ENCODE measurements around the gene GGACT. TPM values are rescaled to one million over a fixed set of nuclear protein-coding genes. Genes with fewer than 3 reads are reported as not detected.
"Not testable (repeated sequence)": the region's sequence is repeated elsewhere in the genome, so short reads cannot be mapped to it uniquely, and the experiment has no call there.

GGACT gene
- total RNA-seq, 1 experiment from 2014 or later: 2.6 TPM

- Mint-ChIP-seq H3K36me3 (ENCODE audit: insufficient read depth, unreplicated experiment) (no peaks in the 10 kb centered on the region), H3K4me3 (ENCODE audit: low read depth, unreplicated experiment) (no peak overlapping the region), H3K27me3 (ENCODE audit: unreplicated experiment) (no peaks in the 10 kb centered on the region), H3K27ac (ENCODE audit: unreplicated experiment) (no peak overlapping the region), H3K4me1 (ENCODE audit: low read depth, unreplicated experiment) (no peaks in the 10 kb centered on the region), H3K9me3 (ENCODE audit: low read depth, unreplicated experiment) (no peaks in the 10 kb centered on the region)
- BruUV-seq (replicated peaks): no TSS peak
- CTCF ChIA-PET: no interaction called here
- TF ChIP-seq, protein P1, sequence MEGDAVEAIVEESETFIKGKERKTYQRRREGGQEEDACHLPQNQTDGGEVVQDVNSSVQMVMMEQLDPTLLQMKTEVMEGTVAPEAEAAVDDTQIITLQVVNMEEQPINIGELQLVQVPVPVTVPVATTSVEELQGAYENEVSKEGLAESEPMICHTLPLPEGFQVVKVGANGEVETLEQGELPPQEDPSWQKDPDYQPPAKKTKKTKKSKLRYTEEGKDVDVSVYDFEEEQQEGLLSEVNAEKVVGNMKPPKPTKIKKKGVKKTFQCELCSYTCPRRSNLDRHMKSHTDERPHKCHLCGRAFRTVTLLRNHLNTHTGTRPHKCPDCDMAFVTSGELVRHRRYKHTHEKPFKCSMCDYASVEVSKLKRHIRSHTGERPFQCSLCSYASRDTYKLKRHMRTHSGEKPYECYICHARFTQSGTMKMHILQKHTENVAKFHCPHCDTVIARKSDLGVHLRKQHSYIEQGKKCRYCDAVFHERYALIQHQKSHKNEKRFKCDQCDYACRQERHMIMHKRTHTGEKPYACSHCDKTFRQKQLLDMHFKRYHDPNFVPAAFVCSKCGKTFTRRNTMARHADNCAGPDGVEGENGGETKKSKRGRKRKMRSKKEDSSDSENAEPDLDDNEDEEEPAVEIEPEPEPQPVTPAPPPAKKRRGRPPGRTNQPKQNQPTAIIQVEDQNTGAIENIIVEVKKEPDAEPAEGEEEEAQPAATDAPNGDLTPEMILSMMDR (IDR thresholded peaks at IDR 0.05; ENCODE audit: unreplicated experiment): no peak
- DNase-seq: no peak
- intact Hi-C loops (cut with micrococcal nuclease; ENCODE audit: unreplicated experiment): no loop called here
Observed at GRCh38 chr13:100580045-100580444, 8.5 kb downstream of the GGACT start.

DNA sequence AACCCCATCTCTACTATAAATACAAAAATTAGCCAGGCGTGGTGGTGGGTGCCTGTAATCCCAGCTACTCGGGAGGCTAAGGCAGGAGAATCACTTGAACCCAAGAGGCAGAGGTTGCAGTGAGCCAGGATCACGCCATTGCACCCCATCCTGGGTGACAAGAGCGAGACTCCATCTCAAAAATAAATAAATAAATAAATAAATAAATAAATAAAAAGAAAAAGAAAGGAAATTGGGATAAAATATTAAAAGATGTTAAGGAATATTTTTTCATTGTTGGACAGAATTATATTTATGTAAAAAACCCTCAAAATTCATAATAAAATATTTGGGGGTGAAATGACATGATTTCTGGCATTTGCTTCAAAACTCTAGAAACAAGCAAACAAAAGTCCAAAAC lies 11.3 kb downstream of the GGACT start:
- H3K36me3 Mint-ChIP-seq (ENCODE audit: insufficient read depth, unreplicated experiment); H3K4me1 Mint-ChIP-seq (ENCODE audit: low read depth, unreplicated experiment); CTCF ChIA-PET; DNase-seq; H3K9me3 Mint-ChIP-seq (ENCODE audit: low read depth, unreplicated experiment); H3K27ac Mint-ChIP-seq (ENCODE audit: unreplicated experiment); intact Hi-C loops (cut with micrococcal nuclease; ENCODE audit: unreplicated experiment); H3K4me3 Mint-ChIP-seq (ENCODE audit: low read depth, unreplicated experiment); BruUV-seq (replicated peaks); H3K27me3 Mint-ChIP-seq (ENCODE audit: unreplicated experiment): not testable (repeated sequence)

DNA sequence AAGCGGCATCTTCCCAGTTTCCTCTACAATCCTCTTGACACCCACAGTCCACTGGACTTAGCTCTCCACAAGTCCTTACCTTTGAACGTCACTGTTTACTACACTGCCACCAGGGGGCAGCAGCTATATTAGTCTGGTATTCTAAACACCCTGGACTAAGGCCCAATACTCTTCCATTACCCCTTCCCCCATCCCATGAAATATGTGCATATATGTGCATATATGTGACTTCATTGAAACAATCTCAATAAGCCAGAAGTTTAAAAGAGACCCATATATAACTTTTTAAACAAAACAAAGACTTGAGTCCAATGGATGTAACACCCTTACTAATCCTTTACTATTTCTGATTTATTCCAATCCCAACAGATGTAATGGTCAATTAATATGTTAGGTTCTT lies 15.5 kb downstream of the GGACT start:
- TF ChIP-seq, protein P1 (IDR thresholded peaks at IDR 0.05; ENCODE audit: unreplicated experiment): no peak
- no peaks in the 10 kb centered on the region for H3K9me3 Mint-ChIP-seq (ENCODE audit: low read depth, unreplicated experiment)
- intact Hi-C loops (cut with micrococcal nuclease; ENCODE audit: unreplicated experiment): loop anchor here (5.0 kb wide), 1 partner anchor 529 kb away; no protein-coding TSS in a partner anchor
- no peaks in the 10 kb centered on the region for H3K36me3 Mint-ChIP-seq (ENCODE audit: insufficient read depth, unreplicated experiment)
- H3K4me3 Mint-ChIP-seq (ENCODE audit: low read depth, unreplicated experiment): no peak overlapping the region
- peak; percentile 41 for DNase-seq
- H3K27me3 Mint-ChIP-seq (ENCODE audit: unreplicated experiment): no peaks in the 10 kb centered on the region
- no TSS peak for BruUV-seq (replicated peaks)
- CTCF ChIA-PET: interaction anchor here (0.5 to 0.6 kb wide), 3 partner anchors 12 to 713 kb away, joined by 3 read pairs; no protein-coding TSS in a partner anchor
- H3K27ac Mint-ChIP-seq (ENCODE audit: unreplicated experiment): no peak overlapping the region
- no peaks in the 10 kb centered on the region for H3K4me1 Mint-ChIP-seq (ENCODE audit: low read depth, unreplicated experiment)

- H3K27me3 Mint-ChIP-seq (ENCODE audit: unreplicated experiment): no peaks in the 10 kb centered on the region
- no peaks in the 10 kb centered on the region for H3K4me1 Mint-ChIP-seq (ENCODE audit: low read depth, unreplicated experiment)
- no peak for DNase-seq
- intact Hi-C loops (cut with micrococcal nuclease; ENCODE audit: unreplicated experiment): no loop called here
- no peaks in the 10 kb centered on the region for H3K36me3 Mint-ChIP-seq (ENCODE audit: insufficient read depth, unreplicated experiment)
- CTCF ChIA-PET: no interaction called here
- H3K9me3 Mint-ChIP-seq (ENCODE audit: low read depth, unreplicated experiment): no peaks in the 10 kb centered on the region
- H3K4me3 Mint-ChIP-seq (ENCODE audit: low read depth, unreplicated experiment): no peak overlapping the region
- TF ChIP-seq, protein P1 (IDR thresholded peaks at IDR 0.05; ENCODE audit: unreplicated experiment): no peak
- H3K27ac Mint-ChIP-seq (ENCODE audit: unreplicated experiment): no peak overlapping the region
- no TSS peak for BruUV-seq (replicated peaks)
Observed at GRCh38 chr13:100566543-100566942, 22.0 kb downstream of the GGACT start.

- intact Hi-C loops (cut with micrococcal nuclease; ENCODE audit: unreplicated experiment): no loop called here
- no TSS peak for BruUV-seq (replicated peaks)
- Mint-ChIP-seq H3K27me3 (ENCODE audit: unreplicated experiment) (no peaks in the 10 kb centered on the region), H3K4me1 (ENCODE audit: low read depth, unreplicated experiment) (no peaks in the 10 kb centered on the region), H3K9me3 (ENCODE audit: low read depth, unreplicated experiment) (no peaks in the 10 kb centered on the region), H3K27ac (ENCODE audit: unreplicated experiment) (no peak overlapping the region), H3K4me3 (ENCODE audit: low read depth, unreplicated experiment) (no peak overlapping the region), H3K36me3 (ENCODE audit: insufficient read depth, unreplicated experiment) (no peaks in the 10 kb centered on the region)
- no peak for DNase-seq
- TF ChIP-seq, protein P1 (IDR thresholded peaks at IDR 0.05; ENCODE audit: unreplicated experiment): no peak
- CTCF ChIA-PET: no interaction called here
Observed at GRCh38 chr13:100565286-100565685, 23.3 kb downstream of the GGACT start.

All from Calu3 (cell line).